HG02938 (cell line): ENCODE measurements around the gene DIAPH2.

ENCODE experiments used
- ATAC-seq: cut with Tn5 transposase; IDR thresholded peaks from one replicate; pipeline ENCODE4 v1.9.1; 2021; ENCODE audit warnings: mild to moderate bottlenecking, moderate library complexity; ENCODE audit not compliant: unreplicated experiment

Gene DIAPH2

GRCh38 chrX:97268182-97268680, 583.6 kb downstream of the DIAPH2 start:
- no peak for ATAC-seq

GRCh38 chrX:97284531-97284930, 599.9 kb downstream of the DIAPH2 start:
- no peak for ATAC-seq

GRCh38 chrX:97290199-97290598, 605.6 kb downstream of the DIAPH2 start:
- no peak for ATAC-seq

- no peak for ATAC-seq
Observed at GRCh38 chrX:97294041-97294440, 609.4 kb downstream of the DIAPH2 start.

GRCh38 chrX:97295954-97296353, 611.3 kb downstream of the DIAPH2 start:
- ATAC-seq, result no peak

GRCh38 chrX:97306771-97307470, 622.3 kb downstream of the DIAPH2 start:
- no peak for ATAC-seq

- ATAC-seq, result no peak
Observed at GRCh38 chrX:97308171-97308570, 623.5 kb downstream of the DIAPH2 start.

- no peak for ATAC-seq
Observed at GRCh38 chrX:97309487-97310116, 625.0 kb downstream of the DIAPH2 start.

- no peak for ATAC-seq
Observed at GRCh38 chrX:97310373-97310772, 625.7 kb downstream of the DIAPH2 start.

- ATAC-seq, result no peak
Observed at GRCh38 chrX:97311066-97311778, 626.6 kb downstream of the DIAPH2 start.

- no peak for ATAC-seq
Observed at GRCh38 chrX:97314345-97314744, 629.7 kb downstream of the DIAPH2 start.

GRCh38 chrX:97315939-97316338, 631.3 kb downstream of the DIAPH2 start:
- no peak for ATAC-seq

- ATAC-seq, result no peak
Observed at GRCh38 chrX:97320305-97320704, 635.7 kb downstream of the DIAPH2 start.

- no peak for ATAC-seq
Observed at GRCh38 chrX:97322401-97322800, 637.8 kb downstream of the DIAPH2 start.

GRCh38 chrX:97326456-97326855, 641.8 kb downstream of the DIAPH2 start:
- ATAC-seq, result peak; percentile 97

GRCh38 chrX:97328853-97329390, 644.3 kb downstream of the DIAPH2 start:
- ATAC-seq, result no peak

- no peak for ATAC-seq
Observed at GRCh38 chrX:97330151-97330550, 645.5 kb downstream of the DIAPH2 start.

GRCh38 chrX:97332963-97333362, 648.3 kb downstream of the DIAPH2 start:
- no peak for ATAC-seq

GRCh38 chrX:97334850-97335249, 650.2 kb downstream of the DIAPH2 start:
- no peak for ATAC-seq

- ATAC-seq, result no peak
Observed at GRCh38 chrX:97344724-97345123, 660.1 kb downstream of the DIAPH2 start.

- no peak for ATAC-seq
Observed at GRCh38 chrX:97358941-97359340, 674.3 kb downstream of the DIAPH2 start.

GRCh38 chrX:97363843-97364242, 679.2 kb downstream of the DIAPH2 start:
- ATAC-seq, result no peak
